HPDE6-E6E7 (cell line): ENCODE measurements around the gene ANKRD28.

Source experiments
- DNase-seq: peaks from one replicate; pipeline ENCODE4 v3.0.0; 2011; ENCODE audit warnings: missing footprints; ENCODE audit errors: extremely low spot score

The ANKRD28 gene

GRCh38 chr3:15723624-15723884 is 74.2 kb downstream of the ANKRD28 start:
- DNase-seq, result no peak

GRCh38 chr3:15722877-15723623 is 74.7 kb downstream of the ANKRD28 start:
- DNase-seq, result no peak

- no peak for DNase-seq
These were observed 81.6 kb downstream of the ANKRD28 start for GRCh38 chr3:15716178-15716577.

GRCh38 chr3:15714448-15714847 is 83.3 kb downstream of the ANKRD28 start:
- DNase-seq, result no peak

- DNase-seq, result no peak
These were observed 84.4 kb downstream of the ANKRD28 start for GRCh38 chr3:15713364-15713763.

- DNase-seq, result no peak
These were observed 86.5 kb downstream of the ANKRD28 start for GRCh38 chr3:15711281-15711680.

GRCh38 chr3:15708882-15709677 is 88.7 kb downstream of the ANKRD28 start:
- no peak for DNase-seq

GRCh38 chr3:15707779-15708178 is 90.0 kb downstream of the ANKRD28 start:
- DNase-seq, result no peak

GRCh38 chr3:15703346-15703745 is 94.4 kb downstream of the ANKRD28 start:
- no peak for DNase-seq

- DNase-seq, result no peak
These were observed 103.2 kb downstream of the ANKRD28 start for GRCh38 chr3:15694628-15695027.

- no peak for DNase-seq
These were observed 104.4 kb downstream of the ANKRD28 start for GRCh38 chr3:15693355-15693754.

GRCh38 chr3:15690748-15691147 is 107.0 kb downstream of the ANKRD28 start:
- DNase-seq, result no peak

GRCh38 chr3:15690230-15690629 is 107.5 kb downstream of the ANKRD28 start:
- no peak for DNase-seq

GRCh38 chr3:15685927-15686326 is 111.9 kb downstream of the ANKRD28 start:
- no peak for DNase-seq

GRCh38 chr3:15683253-15683652 is 114.5 kb downstream of the ANKRD28 start:
- no peak for DNase-seq

- no peak for DNase-seq
These were observed 115.1 kb downstream of the ANKRD28 start for GRCh38 chr3:15682561-15683185.

GRCh38 chr3:15681668-15682067 is 116.1 kb downstream of the ANKRD28 start:
- DNase-seq, result no peak

- DNase-seq, result no peak
These were observed 118.5 kb downstream of the ANKRD28 start for GRCh38 chr3:15679306-15679705.

- DNase-seq, result no peak
These were observed 121.5 kb downstream of the ANKRD28 start for GRCh38 chr3:15676259-15676658.

GRCh38 chr3:15673536-15673935 is 124.2 kb downstream of the ANKRD28 start:
- DNase-seq, result no peak

- DNase-seq, result no peak
These were observed 130.3 kb downstream of the ANKRD28 start for GRCh38 chr3:15667484-15667883.

GRCh38 chr3:15666277-15666676 is 131.5 kb downstream of the ANKRD28 start:
- no peak for DNase-seq
